C1 segment of cervical spinal cord (tissue), 14 donors: ENCODE data around the gene PAX1.

Experiments used
- DNase-seq, 14 donors: peaks; one replicate each; lab custom pipeline; 2025; lab: John Stamatoyannopoulos, UW

PAX1 gene

GRCh38 chr20:21702553-21703470 lies 2.7 kb upstream of the PAX1 start:
- peak in 6 of 14 donors; percentile 6 to 60 (median 28) for DNase-seq

- no peak for DNase-seq
Measured at GRCh38 chr20:21703717-21704407, 1.6 kb upstream of the PAX1 start.

GRCh38 chr20:21704408-21705385 lies 767 bp upstream of the PAX1 start:
- no peak for DNase-seq

GRCh38 chr20:21706261-21707195 lies 1.1 kb downstream of the PAX1 start:
- no peak for DNase-seq

- no peak for DNase-seq
Measured at GRCh38 chr20:21707267-21707666, 1.8 kb downstream of the PAX1 start.

GRCh38 chr20:21707999-21708737 lies 2.7 kb downstream of the PAX1 start:
- DNase-seq: no peak

GRCh38 chr20:21708738-21709534 lies 3.5 kb downstream of the PAX1 start:
- no peak for DNase-seq

- no peak for DNase-seq
Measured at GRCh38 chr20:21709535-21709904, 4.1 kb downstream of the PAX1 start.

GRCh38 chr20:21710341-21710740 lies 4.9 kb downstream of the PAX1 start:
- no peak for DNase-seq

- no peak for DNase-seq
Measured at GRCh38 chr20:21710863-21711431, 5.5 kb downstream of the PAX1 start.

GRCh38 chr20:21712443-21713059 lies 7.1 kb downstream of the PAX1 start:
- no peak for DNase-seq

- DNase-seq: no peak
Measured at GRCh38 chr20:21713470-21713869, 8.0 kb downstream of the PAX1 start.

GRCh38 chr20:21713901-21714296 lies 8.4 kb downstream of the PAX1 start:
- DNase-seq: no peak

- no peak for DNase-seq
Measured at GRCh38 chr20:21714297-21715192, 9.1 kb downstream of the PAX1 start.

- no peak for DNase-seq
Measured at GRCh38 chr20:21715193-21715881, 9.9 kb downstream of the PAX1 start.

GRCh38 chr20:21719592-21720214 lies 14.2 kb downstream of the PAX1 start:
- peak in 4 of 14 donors; percentile 2 to 31 (median 4) for DNase-seq
